Upper lobe of left lung (tissue), 6 donors: Measurements from ENCODE around the gene HMGXB4. TPM values are rescaled to one million over a fixed set of nuclear protein-coding genes. Genes with fewer than 3 reads are reported as not detected.

Source experiments
- ATAC-seq, 2 donors: fragments of 200-7000 bp; cut with Tn5 transposase; one replicate each; pipeline ENCODE4 v1.9.1; 2022; ENCODE audit warnings: mild to moderate bottlenecking in 2 of 2, moderate library complexity in 2 of 2; ENCODE audit not compliant: low FRiP score in 2 of 2
- DNase-seq, 2 donors: peaks; one replicate each; pipeline ENCODE4 v3.0.0-alpha.2; 2019 to 2020
- H3K27ac ChIP-seq, 4 donors: fragments of 200-600 bp; sonication (generic); one replicate each; pipeline ENCODE4 v1.5.1; 2016 to 2019
- H3K27me3 ChIP-seq, 4 donors: fragments of 200-600 bp; sonication (generic); one replicate each; pipeline ENCODE4 v1.5.1; 2017 to 2019
- H3K36me3 ChIP-seq, 4 donors: fragments of 200-600 bp; sonication (generic); one replicate each; pipeline ENCODE4 v1.5.1; 2016 to 2019
- H3K4me1 ChIP-seq, 4 donors: fragments of 200-600 bp; sonication (generic); one replicate each; pipeline ENCODE4 v1.5.1; 2018 to 2019
- H3K4me3 ChIP-seq, 4 donors: fragments of 200-600 bp; sonication (generic); one replicate each; pipeline ENCODE4 v1.5.1; 2017 to 2019; ENCODE audit warnings: mild to moderate bottlenecking in 2 of 4, moderate library complexity in 1 of 4
- H3K9me3 ChIP-seq, 4 donors: fragments of 200-600 bp; sonication (generic); one replicate each; pipeline ENCODE4 v1.5.1; 2018 to 2019
- EP300 ChIP-seq, 4 donors: sonication (generic); formaldehyde crosslinking; IDR thresholded peaks; one replicate each; pipeline ENCODE4 v1.5.1; 2017; ENCODE audit warnings: antibody characterized with exemption in 4 of 4, control low read depth in 2 of 4
- POLR2A ChIP-seq, 4 donors: fragments of 450-650 bp; IDR thresholded peaks; one replicate each; pipeline ENCODE4 v1.5.1; 2016 to 2017; ENCODE audit warnings: antibody characterized with exemption in 4 of 4, mild to moderate bottlenecking in 2 of 4
- POLR2AphosphoS5 ChIP-seq, 2 donors: sonication (generic); formaldehyde crosslinking; IDR thresholded peaks; one replicate each; pipeline ENCODE4 v1.5.1; 2017; ENCODE audit warnings: antibody characterized with exemption in 2 of 2
- WGBS, 2 donors: methylation state at CpG; one replicate each; pipeline ENCODE4 v1.1.5; 2017 to 2018; 5-methylcytosine and 5-hydroxymethylcytosine counted together
- total RNA-seq, 6 donors: library from RNA; depleted of rRNA in 4 of 6; stranded (reverse); fragments of >200 nt in 4 of 6; gene quantifications; one replicate each; pipeline versions ENCODE4 v1.1.0 to v1.2.1, GENCODE V29; 2016 to 2021
- TF ChIP-seq, protein P1 (sequence below), 6 experiments: fragments of 450-650 bp in 4 of 6; fragments of 200-600 bp in 2 of 6; sonication (generic) in 2 of 6; IDR thresholded peaks; one replicate each; pipeline ENCODE4 v1.5.1; 2016 to 2019; ENCODE audit warnings: antibody characterized with exemption in 6 of 6
- donor health status: DM: no; HTN: no; CAD: no; lungs with moderate emphysema.
- donor health status: DM: no; HTN: yes; CAD: no; lungs with severe emphysema.

HMGXB4 gene
- total RNA-seq, 6 donors from 2014 or later: 15.7 to 20.9 (median 17.2) TPM

DNA sequence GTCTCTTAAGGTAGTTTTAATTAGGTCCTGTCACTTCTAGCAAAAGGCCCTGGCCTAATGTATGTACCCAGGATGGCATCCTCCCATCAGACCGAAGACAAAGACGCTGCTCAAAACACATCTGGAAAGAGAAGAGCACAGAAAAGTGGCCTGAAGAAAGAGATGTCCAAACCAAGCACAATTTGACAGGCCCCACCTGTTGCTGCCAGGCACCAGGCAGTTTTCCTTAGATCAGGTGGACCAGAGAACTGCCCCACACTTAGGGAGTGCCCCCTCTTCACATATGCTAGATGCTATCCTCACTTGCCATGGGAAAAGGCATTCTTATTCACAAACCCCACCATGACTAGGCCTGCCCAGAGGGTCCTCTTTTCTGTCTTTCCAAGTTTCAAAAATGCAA lies 3.3 kb upstream of the HMGXB4 start:
- no peaks in the 10 kb centered on the region for H3K36me3 ChIP-seq
- WGBS, 2 donors: 77 to 88% methylated on average over 2 of the region's 2 CpGs
- no peaks in the 10 kb centered on the region for H3K9me3 ChIP-seq
- H3K4me3 ChIP-seq: no peak overlapping the region
- ATAC-seq: no peak
- TF ChIP-seq, protein P1, sequence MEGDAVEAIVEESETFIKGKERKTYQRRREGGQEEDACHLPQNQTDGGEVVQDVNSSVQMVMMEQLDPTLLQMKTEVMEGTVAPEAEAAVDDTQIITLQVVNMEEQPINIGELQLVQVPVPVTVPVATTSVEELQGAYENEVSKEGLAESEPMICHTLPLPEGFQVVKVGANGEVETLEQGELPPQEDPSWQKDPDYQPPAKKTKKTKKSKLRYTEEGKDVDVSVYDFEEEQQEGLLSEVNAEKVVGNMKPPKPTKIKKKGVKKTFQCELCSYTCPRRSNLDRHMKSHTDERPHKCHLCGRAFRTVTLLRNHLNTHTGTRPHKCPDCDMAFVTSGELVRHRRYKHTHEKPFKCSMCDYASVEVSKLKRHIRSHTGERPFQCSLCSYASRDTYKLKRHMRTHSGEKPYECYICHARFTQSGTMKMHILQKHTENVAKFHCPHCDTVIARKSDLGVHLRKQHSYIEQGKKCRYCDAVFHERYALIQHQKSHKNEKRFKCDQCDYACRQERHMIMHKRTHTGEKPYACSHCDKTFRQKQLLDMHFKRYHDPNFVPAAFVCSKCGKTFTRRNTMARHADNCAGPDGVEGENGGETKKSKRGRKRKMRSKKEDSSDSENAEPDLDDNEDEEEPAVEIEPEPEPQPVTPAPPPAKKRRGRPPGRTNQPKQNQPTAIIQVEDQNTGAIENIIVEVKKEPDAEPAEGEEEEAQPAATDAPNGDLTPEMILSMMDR (IDR thresholded peaks at IDR 0.05): no peak
- no peak for TF ChIP-seq POLR2A (IDR thresholded peaks at IDR 0.05)
- H3K27me3 ChIP-seq: no peaks in the 10 kb centered on the region
- no peak for DNase-seq
- H3K27ac ChIP-seq: no peak overlapping the region
- peaks cover 11 to 15% (median 13%) of the 10 kb centered on the region in 4 donors for H3K4me1 ChIP-seq

DNA sequence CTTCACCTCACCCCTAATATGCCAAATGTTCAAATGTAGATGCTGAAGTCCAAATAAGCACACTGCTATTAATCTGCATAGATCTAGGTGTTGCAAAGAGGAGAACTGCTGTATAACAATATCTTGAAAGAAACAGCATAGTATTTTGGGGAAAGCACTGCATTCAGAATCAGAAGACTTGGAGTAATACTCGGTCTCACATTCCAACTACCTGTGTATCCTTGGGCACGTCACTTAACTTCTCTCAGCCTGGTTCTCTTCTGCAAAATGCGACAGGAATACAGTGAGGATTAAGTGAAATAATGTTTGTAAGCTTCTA lies 332 bp upstream of the HMGXB4 start:
- Histone ChIP-seq H3K4me1 (peaks cover 11 to 16% (median 13%) of the 10 kb centered on the region in 4 donors), H3K9me3 (no peaks in the 10 kb centered on the region), H3K36me3 (no peaks in the 10 kb centered on the region), H3K27ac (peak overlapping the region; percentile 94 to 97 (median 95)), H3K4me3 (peak overlapping the region in 3 of 4 donors; percentile 55 to 91 (median 86)), H3K27me3 (no peaks in the 10 kb centered on the region)
- TF ChIP-seq, protein P1 (IDR thresholded peaks at IDR 0.05): no peak
- TF ChIP-seq POLR2AphosphoS5 (IDR thresholded peaks at IDR 0.05): no peak
- 2 to 3% methylated on average over 3 of the region's 3 CpGs for WGBS, 2 donors
- ATAC-seq (no peak), DNase-seq (no peak)

DNA sequence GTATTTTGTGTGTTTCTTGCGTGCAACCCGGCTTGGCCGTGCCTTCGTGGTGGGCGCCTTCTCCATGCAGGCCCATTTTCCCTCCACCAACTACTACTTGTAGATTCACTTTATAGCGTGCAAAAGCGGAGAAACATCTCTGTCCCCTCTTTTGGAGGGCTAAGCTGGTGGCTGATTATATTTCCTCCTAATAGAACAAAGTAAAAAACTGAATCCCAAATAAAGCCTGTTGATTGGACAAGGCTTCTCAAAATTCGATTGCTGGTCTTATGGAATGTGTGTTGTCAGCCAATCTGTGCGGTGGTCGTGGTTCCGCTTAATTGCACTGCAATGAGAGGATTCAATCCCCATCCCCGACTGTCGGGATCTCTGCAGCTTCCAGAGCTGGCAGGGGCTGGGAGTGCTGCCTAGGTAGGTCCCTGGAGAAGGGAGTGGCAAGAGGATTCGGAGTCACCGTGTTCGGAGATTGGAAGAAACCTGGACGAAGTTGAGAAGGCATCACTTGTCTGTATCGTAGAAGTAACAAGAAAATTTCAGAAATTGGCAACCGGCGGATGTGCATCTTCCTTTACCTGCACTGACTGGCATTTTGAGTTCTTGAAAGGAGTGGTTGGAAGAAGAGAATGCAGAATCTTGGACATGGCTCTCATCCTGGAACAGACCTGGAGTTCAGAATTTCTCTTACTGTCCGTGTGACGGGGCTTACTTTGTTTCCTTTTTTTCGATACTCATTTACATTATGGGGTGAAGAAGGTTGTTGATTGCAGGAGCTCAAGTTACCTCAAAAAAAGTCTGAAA lies 1.1 kb downstream of the HMGXB4 start:
- DNase-seq: no peak
- no peak for ATAC-seq
- 40 to 45% methylated on average over 23 of the region's 23 CpGs for WGBS, 2 donors

DNA sequence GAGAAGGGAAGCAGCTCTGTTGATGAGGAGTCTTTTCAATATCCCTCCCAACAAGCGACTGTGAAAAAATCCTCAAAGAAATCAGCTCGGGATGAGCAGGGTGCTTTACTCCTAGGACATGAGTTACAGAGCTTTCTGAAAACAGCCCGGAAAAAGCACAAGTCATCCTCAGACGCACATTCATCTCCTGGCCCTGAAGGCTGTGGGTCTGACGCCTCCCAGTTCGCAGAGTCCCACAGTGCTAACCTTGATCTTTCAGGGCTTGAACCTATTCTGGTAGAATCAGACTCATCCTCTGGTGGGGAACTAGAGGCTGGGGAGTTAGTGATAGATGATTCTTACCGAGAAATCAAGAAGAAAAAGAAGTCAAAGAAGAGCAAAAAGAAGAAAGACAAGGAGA lies 7.7 kb downstream of the HMGXB4 start:
- Histone ChIP-seq H3K36me3 (peaks cover 26 to 76% (median 54%) of the 10 kb centered on the region in 4 donors), H3K4me3 (no peak overlapping the region), H3K27me3 (no peaks in the 10 kb centered on the region), H3K4me1 (peaks cover 0 to 15% (median 4%) of the 10 kb centered on the region in 4 donors), H3K9me3 (no peaks in the 10 kb centered on the region), H3K27ac (no peak overlapping the region)
- 92 to 95% methylated on average over 7 of the region's 7 CpGs for WGBS, 2 donors
- ATAC-seq: no peak
- TF ChIP-seq POLR2A (IDR thresholded peaks at IDR 0.05): no peak
- TF ChIP-seq EP300 (IDR thresholded peaks at IDR 0.05): no peak
- no peak for DNase-seq

More for the DNA sequence above, 1.1 kb downstream of the HMGXB4 start:
- Histone ChIP-seq H3K27me3 (no peaks in the 10 kb centered on the region), H3K4me3 (peak overlapping the region; percentile 55 to 91 (median 87)), H3K4me1 (peaks cover 11 to 16% (median 13%) of the 10 kb centered on the region in 4 donors), H3K27ac (peak overlapping the region; percentile 94 to 97 (median 95)), H3K9me3 (no peaks in the 10 kb centered on the region), H3K36me3 (peaks cover 0 to 14% (median 10%) of the 10 kb centered on the region in 4 donors)
- TF ChIP-seq EP300 (IDR thresholded peaks at IDR 0.05) (no peak), POLR2AphosphoS5 (IDR thresholded peaks at IDR 0.05) (no peak), POLR2A (IDR thresholded peaks at IDR 0.05) (no peak)
- TF ChIP-seq, protein P1 (IDR thresholded peaks at IDR 0.05): no peak

DNA sequence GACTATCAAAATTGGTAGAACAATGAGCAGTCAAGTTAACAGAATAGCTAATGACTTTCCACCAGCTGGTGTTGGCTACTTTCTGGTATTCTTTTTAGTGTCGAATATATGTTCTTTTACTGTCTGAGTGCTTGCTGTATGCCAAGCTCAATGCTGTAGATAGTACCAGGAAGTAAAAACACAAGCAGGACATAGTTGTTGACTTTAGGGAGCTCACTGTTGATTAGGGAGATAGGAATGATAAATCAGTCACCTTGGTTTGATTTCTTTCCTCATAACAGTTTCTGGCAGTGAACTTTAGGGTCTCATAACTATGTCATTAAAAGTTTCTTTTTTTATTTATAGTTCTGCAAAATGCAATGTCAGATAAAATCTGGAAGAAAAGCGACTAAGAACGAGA lies 9.0 kb downstream of the HMGXB4 start:
- Histone ChIP-seq H3K9me3 (no peaks in the 10 kb centered on the region), H3K27me3 (no peaks in the 10 kb centered on the region), H3K36me3 (peaks cover 26 to 86% (median 55%) of the 10 kb centered on the region in 4 donors), H3K27ac (no peak overlapping the region), H3K4me1 (peaks cover 0 to 15% (median 4%) of the 10 kb centered on the region in 4 donors), H3K4me3 (no peak overlapping the region)
- WGBS, 2 donors: 73 to 75% methylated on average over 3 of the region's 3 CpGs
- TF ChIP-seq EP300 (IDR thresholded peaks at IDR 0.05): no peak
- TF ChIP-seq, protein P1 (IDR thresholded peaks at IDR 0.05): no peak
- TF ChIP-seq POLR2AphosphoS5 (IDR thresholded peaks at IDR 0.05): no peak
- no peak for TF ChIP-seq POLR2A (IDR thresholded peaks at IDR 0.05)
- no peak for ATAC-seq
- DNase-seq: no peak
